Right lobe of liver (tissue), 4 donors: ENCODE measurements around the gene CYB5R3.

Experiments used
- CTCF ChIP-seq, 4 donors: fragments of 200-600 bp in 3 of 4; fragments of 450-650 bp in 1 of 4; IDR thresholded peaks; one replicate each; pipeline versions ENCODE4 v1.5.1 to v1.8.0; 2016 to 2022; ENCODE audit warnings: antibody characterized with exemption in 4 of 4, mild to moderate bottlenecking in 2 of 4
- POLR2A ChIP-seq: fragments of 450-650 bp; IDR thresholded peaks from one replicate; pipeline ENCODE4 v1.6.1; 2017; ENCODE audit warnings: antibody characterized with exemption, mild to moderate bottlenecking
- donor health status: DM: no; HTN: no; CAD: no.
- donor health status: DM: no; HTN: no; CAD: no.
- donor health status: DM: no; HTN: yes; CAD: no.

DNA sequence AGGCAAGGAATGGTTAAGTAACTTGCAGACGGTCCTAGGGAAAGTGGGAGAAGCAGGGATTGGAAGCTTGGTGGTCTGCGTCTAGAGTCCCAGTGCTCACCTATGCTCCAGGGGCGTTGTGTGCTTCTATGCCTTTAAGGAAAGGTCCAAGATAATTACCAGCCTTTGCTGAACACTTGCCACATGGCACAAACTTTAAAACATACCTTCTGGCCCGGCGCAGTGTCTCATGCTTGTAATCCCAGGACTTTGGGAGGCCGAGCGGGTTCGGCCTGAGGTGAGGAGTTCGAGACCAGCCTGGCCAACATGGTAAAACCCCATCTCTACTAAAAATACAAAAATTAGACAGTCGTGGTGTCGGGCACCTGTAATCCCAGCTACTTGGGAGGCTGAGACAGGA lies 36.9 kb downstream of the CYB5R3 start:
- TF ChIP-seq CTCF (IDR thresholded peaks at IDR 0.05) (no peak), POLR2A (no peak)
